Ishikawa (cell line): Measurements from ENCODE around the gene WNT7B.

Experiments
- EGR1 ChIP-seq: IDR thresholded peaks from 2 replicates; pipeline ENCODE4 v1.6.1; 2012
- REST ChIP-seq: IDR thresholded peaks from 2 replicates; pipeline ENCODE4 v1.6.1; 2012; ENCODE audit warnings: low read depth, mild to moderate bottlenecking
- TEAD4 ChIP-seq: IDR thresholded peaks from 2 replicates; pipeline ENCODE4 v1.6.1; 2012

- TF ChIP-seq TEAD4 (no peak), REST (no peak), EGR1 (no peak)
These were observed 18.0 kb downstream of the WNT7B start for GRCh38 chr22:45958971-45959370.
